HCT116 (cell line): Measurements from ENCODE around the gene GALK1. TPM values are rescaled to one million over a fixed set of nuclear protein-coding genes. Genes with fewer than 3 reads are reported as not detected.

Experiments used
- ATAC-seq: fragments of 200-7000 bp; cut with Tn5 transposase; 2 replicates; pipeline ENCODE4 v1.9.1; 2020; ENCODE audit warnings: mild to moderate bottlenecking, moderate library complexity
- BruUV-seq: library from RNA; stranded (reverse); fragments of 400-500 nt; replicated peaks from 2 replicates; lab custom pipeline; 2021; lab: Mats Ljungman, UMichigan
- CTCF ChIA-PET: fragments of 300-600 bp; sonication (Branson Sonifier 250); formaldehyde crosslinking; loops from one replicate; lab custom pipeline; 2021; ENCODE audit warnings: antibody characterized with exemption; lab: Charles Lee
- POLR2A ChIA-PET: fragments of 300-600, 350-600 bp; sonication (Branson Sonifier 250); formaldehyde crosslinking; loops from one replicate; lab custom pipeline; 2021; ENCODE audit warnings: antibody characterized with exemption; lab: Charles Lee
- RAD21 ChIA-PET, 2 experiments: fragments of 300-600 bp; sonication (Branson Sonifier 250); formaldehyde crosslinking; loops; one replicate each; lab custom pipeline; 2023; ENCODE audit warnings: low total read pairs in 2 of 2; ENCODE audit not compliant: uncharacterized antibody in 2 of 2, unreplicated experiment in 2 of 2, low non-redundant PET in 1 of 2; lab: Charles Lee
- DNase-seq: peaks from one replicate; pipeline ENCODE4 v3.0.0-alpha.2; 2010; ENCODE audit warnings: low read depth, low spot score
- H2AFZ ChIP-seq: fragments of 200-600 bp; shearing (Covaris generic), sonication (generic); 2 replicates; pipeline ENCODE4 v1.6.1; 2017; ENCODE audit warnings: low read depth, mixed run types, mixed read lengths, antibody characterized with exemption, low read length; ENCODE audit not compliant: poor library complexity, severe bottlenecking
- H3K27ac ChIP-seq: 2 replicates; pipeline ENCODE4 v1.5.1; 2012; ENCODE audit warnings: low read depth, low read length
- H3K27me3 ChIP-seq: fragments of 200-600 bp; sonication (generic); 2 replicates; pipeline ENCODE4 v1.6.1; 2016; ENCODE audit warnings: mixed run types, low read length, mixed read lengths; ENCODE audit not compliant: insufficient read depth
- H3K36me3 ChIP-seq, 2 experiments: fragments of 200-500 bp in 1 of 2; fragments of 200-600 bp in 1 of 2; sonication (Bioruptor generic) in 1 of 2; sonication (generic) in 1 of 2; 2 replicates each; pipeline versions ENCODE4 v1.5.1 to v1.6.1; 2014 to 2016; ENCODE audit warnings: low read length in 2 of 2, inconsistent platforms in 1 of 2, mixed read lengths in 1 of 2, mixed run types in 1 of 2; ENCODE audit not compliant: insufficient read depth in 2 of 2, control insufficient read depth in 1 of 2
- H3K4me1 ChIP-seq, 2 experiments: fragments of 200-600 bp in 1 of 2; sonication (generic) in 1 of 2; 2 replicates each; pipeline versions ENCODE4 v1.5.1 to v1.6.1; 2012 to 2017; ENCODE audit warnings: low read length in 2 of 2, inconsistent platforms in 1 of 2, mild to moderate bottlenecking in 1 of 2, mixed read lengths in 1 of 2, mixed run types in 1 of 2, moderate library complexity in 1 of 2; ENCODE audit not compliant: insufficient read depth in 2 of 2, control insufficient read depth in 1 of 2
- H3K4me2 ChIP-seq: fragments of 200-600 bp; sonication (generic); 2 replicates; pipeline ENCODE4 v1.6.1; 2017; ENCODE audit warnings: mixed run types, low read length, mixed read lengths
- H3K4me3 ChIP-seq, 2 experiments: fragments of 200-600 bp in 1 of 2; sonication (generic) in 1 of 2; replicated peaks in 1 of 2; 2 replicates each; pipeline ENCODE4 v1.5.1; 2011 to 2016; ENCODE audit warnings: low read length in 2 of 2, control low read depth in 1 of 2, low read depth in 1 of 2, mild to moderate bottlenecking in 1 of 2, mixed read lengths in 1 of 2, mixed run types in 1 of 2
- H3K79me2 ChIP-seq: fragments of 200-600 bp; sonication (generic); 2 replicates; pipeline ENCODE4 v1.6.1; 2017; ENCODE audit warnings: mild to moderate bottlenecking, mixed run types, low read length, moderate library complexity, mixed read lengths; ENCODE audit not compliant: insufficient read depth
- H3K9ac ChIP-seq: fragments of 200-600 bp; sonication (generic); 2 replicates; pipeline ENCODE4 v1.6.1; 2016; ENCODE audit warnings: low read length, mixed read lengths
- H3K9me2 ChIP-seq: fragments of 200-600 bp; sonication (generic), shearing (Covaris generic); 2 replicates; pipeline ENCODE4 v1.6.1; 2017; ENCODE audit warnings: mixed run types, mild to moderate bottlenecking, moderate library complexity; ENCODE audit not compliant: insufficient read depth
- H3K9me3 ChIP-seq, 2 experiments: fragments of 200-500 bp in 1 of 2; fragments of 200-600 bp in 1 of 2; sonication (Bioruptor generic) in 1 of 2; sonication (generic) in 1 of 2; 2 replicates each; pipeline ENCODE4 v1.6.1; 2014 to 2017; ENCODE audit warnings: low read length in 2 of 2, mixed read lengths in 2 of 2, inconsistent platforms in 1 of 2, low read depth in 1 of 2, mild to moderate bottlenecking in 1 of 2, mixed run types in 1 of 2, moderate library complexity in 1 of 2; ENCODE audit not compliant: control insufficient read depth in 1 of 2, insufficient read depth in 1 of 2
- H4K20me1 ChIP-seq: fragments of 200-600 bp; sonication (generic), shearing (Covaris generic); 2 replicates; pipeline ENCODE4 v1.6.1; 2017; ENCODE audit warnings: mixed run types, mild to moderate bottlenecking, moderate library complexity; ENCODE audit not compliant: insufficient read depth
- ATF3 ChIP-seq: IDR thresholded peaks from 2 replicates; pipeline ENCODE4 v1.6.1; 2012
- CEBPB ChIP-seq: IDR thresholded peaks from 2 replicates; pipeline ENCODE4 v1.6.1; 2012; ENCODE audit warnings: low read depth
- CTCF ChIP-seq, 3 experiments: fragments of 200-600 bp in 1 of 3; sonication (generic) in 1 of 3; IDR thresholded peaks in 2 of 3; conservative IDR thresholded peaks in 1 of 3; 2 replicates each; pipeline ENCODE4 v1.5.1; 2012 to 2017; ENCODE audit warnings: low read depth in 2 of 3, low read length in 2 of 3, antibody characterized with exemption in 1 of 3, borderline replicate concordance in 1 of 3, control low read depth in 1 of 3, mild to moderate bottlenecking in 1 of 3, mixed read lengths in 1 of 3, mixed run types in 1 of 3, moderate library complexity in 1 of 3; ENCODE audit not compliant: insufficient read depth in 1 of 3
- EGR1 ChIP-seq: IDR thresholded peaks from 2 replicates; pipeline ENCODE4 v1.6.1; 2012; ENCODE audit warnings: low read depth
- ELF1 ChIP-seq: IDR thresholded peaks from 2 replicates; pipeline ENCODE4 v1.6.1; 2012; ENCODE audit warnings: low read depth, borderline replicate concordance
- EZH2 ChIP-seq: fragments of 200-600 bp; sonication (generic); IDR thresholded peaks from 2 replicates; pipeline ENCODE4 v1.6.1; 2017; ENCODE audit warnings: antibody characterized with exemption, mixed run types
- EZH2phosphoT487 ChIP-seq: fragments of 200-600 bp; IDR thresholded peaks from 2 replicates; pipeline ENCODE4 v1.6.1; 2018; ENCODE audit warnings: antibody characterized with exemption, borderline replicate concordance
- FOSL1 ChIP-seq: IDR thresholded peaks from 2 replicates; pipeline ENCODE4 v1.6.1; 2012; ENCODE audit warnings: low read depth
- JUND ChIP-seq: IDR thresholded peaks from 2 replicates; pipeline ENCODE4 v1.6.1; 2012
- POLR2A ChIP-seq: IDR thresholded peaks from 2 replicates; pipeline ENCODE4 v1.7.0; 2011; ENCODE audit warnings: borderline replicate concordance; ENCODE audit not compliant: insufficient read depth, insufficient read length; ENCODE audit errors: extremely low read depth
- REST ChIP-seq: IDR thresholded peaks from 2 replicates; pipeline ENCODE4 v1.6.1; 2012; ENCODE audit warnings: low read depth
- SP1 ChIP-seq: IDR thresholded peaks from 2 replicates; pipeline ENCODE4 v1.6.1; 2012; ENCODE audit warnings: low read depth
- SRF ChIP-seq: IDR thresholded peaks from 2 replicates; pipeline ENCODE4 v1.6.1; 2012; ENCODE audit warnings: low read depth
- TCF7L2 ChIP-seq: IDR thresholded peaks from 2 replicates; pipeline ENCODE4 v1.7.0; 2011; ENCODE audit warnings: borderline replicate concordance, inconsistent platforms; ENCODE audit not compliant: insufficient read depth, insufficient read length; ENCODE audit errors: extremely low read depth
- YY1 ChIP-seq: IDR thresholded peaks from 2 replicates; pipeline ENCODE4 v1.6.1; 2011; ENCODE audit warnings: low read length, low read depth, moderate library complexity, mild to moderate bottlenecking; ENCODE audit not compliant: insufficient replicate concordance; ENCODE audit errors: extremely low read depth
- ZBTB33 ChIP-seq: IDR thresholded peaks from 2 replicates; pipeline ENCODE4 v1.6.1; 2011; ENCODE audit warnings: mild to moderate bottlenecking, low read length, moderate library complexity; ENCODE audit not compliant: insufficient replicate concordance; ENCODE audit errors: extremely low read depth
- ZFX ChIP-seq: fragments of 450-650 bp; IDR thresholded peaks from 2 replicates; pipeline ENCODE4 v1.6.1; 2017
- intact Hi-C: fragments of 100-400 bp; cut with micrococcal nuclease; formaldehyde crosslinking; loops from 2 replicates; pipeline ENCODE4 v1.10.0; 2022
- total RNA-seq: library from RNA; stranded (reverse); gene quantifications from one replicate; pipeline ENCODE4 v1.2.1, GENCODE V29; 2021; ENCODE audit not compliant: unreplicated experiment

GALK1 gene
- total RNA-seq, 1 experiment from 2014 or later = 57.8 TPM

- ChIA-PET CTCF (no interaction called here), POLR2A (no interaction called here)
- Histone ChIP-seq H4K20me1 (no peaks in the 10 kb centered on the region), H3K27me3 (no peaks in the 10 kb centered on the region), H3K9me2 (no peaks in the 10 kb centered on the region), H3K4me2 (no peak overlapping the region), H3K79me2 (peaks cover 4% of the 10 kb centered on the region), H3K9ac (no peak overlapping the region), H3K36me3 (peaks cover 13 to 16% of the 10 kb centered on the region in 2 experiments; a peak in 2 of 4 replicates), H3K9me3 (no peaks in the 10 kb centered on the region), H3K4me1 (no peaks in the 10 kb centered on the region)
- intact Hi-C loops = no loop called here
- no peak for ATAC-seq
- TF ChIP-seq SP1 (no peak), REST (no peak), CEBPB (no peak), SRF (no peak), ELF1 (no peak), YY1 (no peak), EZH2 (no peak), JUND (no peak), TCF7L2 (no peak), ZBTB33 (no peak), CTCF (IDR thresholded peaks at IDR 0.05 in 2 of 3, conservative IDR thresholded peaks at IDR 0.05 in 1 of 3; ENCODE audit: borderline replicate concordance in 1 of 3, insufficient read depth in 1 of 3, low read depth in 2 of 3, low read length in 2 of 3) (no peak), EZH2phosphoT487 (no peak), ZFX (no peak), FOSL1 (no peak), EGR1 (no peak), ATF3 (no peak), POLR2A (no peak)
- TF ChIP-seq, all 23 proteins: peak for 0
- BruUV-seq = no TSS peak
- DNase-seq = no peak
- Histone ChIP-seq H2AFZ (no peak overlapping the region), H3K27ac (no peak overlapping the region), H3K4me3 (no peak overlapping the region)
- RAD21 ChIA-PET = no interaction called here
Observed at GRCh38 chr17:75808549-75808904, 43.5 kb upstream of the GALK1 start.
